Glutamatergic neuron (in vitro differentiated cells): ENCODE measurements around the gene C2orf80. TPM values are rescaled to one million over a fixed set of nuclear protein-coding genes. Genes with fewer than 3 reads are reported as not detected.

Experiments
- DNase-seq: peaks from one replicate; pipeline ENCODE4 v3.0.0; 2022
- H3K27ac Mint-ChIP-seq: one replicate; pipeline ENCODE4 v1.8.0; 2020; ENCODE audit warnings: mild to moderate bottlenecking, mixed read lengths, inconsistent platforms; ENCODE audit not compliant: unreplicated experiment
- H3K27me3 Mint-ChIP-seq: one replicate; pipeline ENCODE4 v1.8.0; 2020; ENCODE audit warnings: mild to moderate bottlenecking, moderate library complexity, mixed read lengths, inconsistent platforms; ENCODE audit not compliant: unreplicated experiment
- H3K36me3 Mint-ChIP-seq: one replicate; pipeline ENCODE4 v1.8.0; 2020; ENCODE audit warnings: mild to moderate bottlenecking, mixed read lengths, inconsistent platforms; ENCODE audit not compliant: unreplicated experiment
- H3K4me1 Mint-ChIP-seq: one replicate; pipeline ENCODE4 v1.8.0; 2020; ENCODE audit warnings: mild to moderate bottlenecking, low read depth, mixed read lengths, inconsistent platforms; ENCODE audit not compliant: unreplicated experiment
- H3K4me3 Mint-ChIP-seq: one replicate; pipeline ENCODE4 v1.8.0; 2020; ENCODE audit warnings: mild to moderate bottlenecking, mixed read lengths, inconsistent platforms; ENCODE audit not compliant: unreplicated experiment
- H3K9me3 Mint-ChIP-seq: one replicate; pipeline ENCODE4 v1.8.0; 2020; ENCODE audit warnings: mild to moderate bottlenecking, moderate library complexity, mixed read lengths, inconsistent platforms; ENCODE audit not compliant: unreplicated experiment
- total RNA-seq: library from RNA; stranded (reverse); fragmentation: NEBNext Ultra II Directional; extraction: Animal tissue kit (Norgen Biotek cat#: 25700); gene quantifications from one replicate; pipeline ENCODE4 v1.2.1, GENCODE V29; 2021; ENCODE audit not compliant: unreplicated experiment
- TF ChIP-seq, protein P1 (sequence below): fragments of 200-600 bp; sonication (generic); IDR thresholded peaks from one replicate; pipeline ENCODE4 v1.5.0; 2021; ENCODE audit not compliant: partially characterized antibody, unreplicated experiment

C2orf80 gene
- total RNA-seq, 1 donor from 2014 or later = not detected

DNA sequence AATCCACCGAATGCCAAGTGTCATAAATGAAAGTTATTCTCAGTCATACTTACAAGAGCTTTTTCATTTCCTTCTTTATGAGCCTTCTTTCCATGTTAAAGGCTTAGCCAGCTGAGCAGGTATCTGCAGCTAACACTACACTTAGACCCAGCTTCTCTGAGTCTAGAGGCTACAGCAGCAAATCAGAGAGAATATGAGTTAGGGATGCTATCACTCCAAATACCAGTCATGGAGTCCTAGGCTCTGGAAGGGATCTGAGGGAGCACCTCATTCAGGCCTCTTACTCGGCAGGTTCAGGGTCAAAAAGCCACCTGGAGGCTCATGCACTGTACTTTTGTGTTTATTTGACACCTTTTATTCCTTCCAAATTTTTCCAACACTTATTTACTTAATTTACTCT lies 2.9 kb downstream of the C2orf80 start:
- Mint-ChIP-seq H3K4me3 (no peak overlapping the region), H3K27me3 (no peaks in the 10 kb centered on the region), H3K36me3 (no peaks in the 10 kb centered on the region), H3K9me3 (peaks cover 4% of the 10 kb centered on the region), H3K4me1 (peaks cover 16% of the 10 kb centered on the region), H3K27ac (no peak overlapping the region)
- no peak for DNase-seq
- TF ChIP-seq, protein P1, sequence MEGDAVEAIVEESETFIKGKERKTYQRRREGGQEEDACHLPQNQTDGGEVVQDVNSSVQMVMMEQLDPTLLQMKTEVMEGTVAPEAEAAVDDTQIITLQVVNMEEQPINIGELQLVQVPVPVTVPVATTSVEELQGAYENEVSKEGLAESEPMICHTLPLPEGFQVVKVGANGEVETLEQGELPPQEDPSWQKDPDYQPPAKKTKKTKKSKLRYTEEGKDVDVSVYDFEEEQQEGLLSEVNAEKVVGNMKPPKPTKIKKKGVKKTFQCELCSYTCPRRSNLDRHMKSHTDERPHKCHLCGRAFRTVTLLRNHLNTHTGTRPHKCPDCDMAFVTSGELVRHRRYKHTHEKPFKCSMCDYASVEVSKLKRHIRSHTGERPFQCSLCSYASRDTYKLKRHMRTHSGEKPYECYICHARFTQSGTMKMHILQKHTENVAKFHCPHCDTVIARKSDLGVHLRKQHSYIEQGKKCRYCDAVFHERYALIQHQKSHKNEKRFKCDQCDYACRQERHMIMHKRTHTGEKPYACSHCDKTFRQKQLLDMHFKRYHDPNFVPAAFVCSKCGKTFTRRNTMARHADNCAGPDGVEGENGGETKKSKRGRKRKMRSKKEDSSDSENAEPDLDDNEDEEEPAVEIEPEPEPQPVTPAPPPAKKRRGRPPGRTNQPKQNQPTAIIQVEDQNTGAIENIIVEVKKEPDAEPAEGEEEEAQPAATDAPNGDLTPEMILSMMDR = no peak

DNA sequence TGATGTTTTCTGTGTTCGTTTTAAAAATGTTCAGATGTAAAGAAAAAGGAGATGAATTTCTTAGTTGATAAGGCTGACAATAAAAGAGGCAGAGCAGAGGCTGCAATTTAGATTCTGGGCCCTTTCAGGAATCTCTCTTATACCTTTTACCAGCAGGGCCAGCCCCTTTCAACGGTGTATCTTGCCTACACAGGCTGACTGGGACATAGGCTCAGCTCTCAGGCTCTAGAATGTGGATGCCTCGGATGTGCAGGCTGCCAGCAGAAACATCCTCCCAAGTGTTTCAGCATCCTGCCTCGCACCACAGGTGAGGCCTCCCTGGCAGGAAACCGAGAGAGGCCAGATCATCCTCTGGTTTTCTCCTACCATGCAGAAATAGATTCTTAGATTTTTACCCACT lies 3.4 kb downstream of the C2orf80 start:
- DNase-seq = no peak
- H3K4me1 Mint-ChIP-seq = peaks cover 16% of the 10 kb centered on the region

DNA sequence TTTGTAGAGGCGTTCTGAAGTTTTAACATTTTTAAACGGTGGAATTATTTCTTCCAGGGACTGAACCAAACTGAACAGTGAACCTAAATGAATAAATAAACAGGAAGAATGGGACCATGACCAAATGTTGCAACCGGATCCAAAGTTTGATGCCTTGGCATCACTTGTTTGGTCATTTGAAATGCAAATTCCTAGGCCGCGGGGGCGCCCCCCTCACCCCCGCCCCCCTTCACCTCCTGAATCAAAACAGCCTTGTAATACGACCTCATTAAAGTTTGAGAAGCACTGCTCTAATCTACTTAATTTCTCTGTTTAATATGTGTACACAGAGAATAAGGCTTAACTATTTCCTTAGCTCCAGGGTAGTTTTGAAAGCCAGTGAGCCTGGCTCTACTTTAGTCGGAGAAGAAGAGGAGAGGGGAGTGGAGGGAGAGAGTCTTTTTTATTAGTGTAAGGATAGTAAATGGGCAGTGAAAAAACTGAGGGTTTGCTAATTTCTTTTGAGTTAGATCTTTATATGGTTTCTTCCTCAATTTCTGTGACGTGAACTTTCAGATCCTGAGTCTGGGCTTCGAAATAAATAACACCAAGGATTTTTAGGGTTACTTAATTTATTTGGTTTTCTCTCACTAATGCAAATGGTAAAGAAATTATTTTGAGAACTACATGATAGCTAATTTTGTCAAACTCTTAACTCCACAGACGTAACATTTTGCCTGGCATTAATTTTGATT lies 5.7 kb downstream of the C2orf80 start:
- Mint-ChIP-seq H3K27ac (no peak overlapping the region), H3K9me3 (no peaks in the 10 kb centered on the region), H3K36me3 (no peaks in the 10 kb centered on the region), H3K4me1 (no peaks in the 10 kb centered on the region), H3K27me3 (no peaks in the 10 kb centered on the region), H3K4me3 (no peak overlapping the region)
- no peak for DNase-seq
- TF ChIP-seq, protein P1 = no peak

More for the DNA sequence above, 3.4 kb downstream of the C2orf80 start:
- Mint-ChIP-seq H3K27me3 (no peaks in the 10 kb centered on the region), H3K9me3 (peaks cover 4% of the 10 kb centered on the region), H3K27ac (no peak overlapping the region), H3K36me3 (no peaks in the 10 kb centered on the region), H3K4me3 (no peak overlapping the region)
- TF ChIP-seq, protein P1 = no peak

DNA sequence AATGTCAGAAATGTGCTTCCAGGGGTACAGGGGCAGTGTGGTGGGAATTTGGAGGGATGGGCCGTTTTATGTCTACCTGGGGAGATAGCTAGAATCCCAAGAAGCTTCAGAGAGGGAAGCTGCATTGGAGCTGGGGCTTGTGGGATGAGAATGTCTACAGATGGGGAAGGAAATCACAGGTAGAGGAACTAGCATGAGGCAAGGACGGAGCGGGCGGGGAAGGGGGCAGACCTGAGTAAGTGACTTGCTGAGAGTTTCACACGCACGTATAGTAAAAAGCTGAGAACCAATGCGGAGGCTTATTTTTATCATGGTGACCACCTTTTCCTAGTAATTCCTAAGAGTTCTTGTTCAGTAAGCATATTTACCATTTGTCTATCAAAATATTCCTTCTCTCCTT lies 6.3 kb downstream of the C2orf80 start:
- H3K27ac Mint-ChIP-seq = no peak overlapping the region
- TF ChIP-seq, protein P1 = no peak
- no peak for DNase-seq
- H3K4me3 Mint-ChIP-seq = no peak overlapping the region
- H3K9me3 Mint-ChIP-seq = no peaks in the 10 kb centered on the region
- H3K4me1 Mint-ChIP-seq = no peaks in the 10 kb centered on the region
- H3K27me3 Mint-ChIP-seq = no peaks in the 10 kb centered on the region
- H3K36me3 Mint-ChIP-seq = no peaks in the 10 kb centered on the region

DNA sequence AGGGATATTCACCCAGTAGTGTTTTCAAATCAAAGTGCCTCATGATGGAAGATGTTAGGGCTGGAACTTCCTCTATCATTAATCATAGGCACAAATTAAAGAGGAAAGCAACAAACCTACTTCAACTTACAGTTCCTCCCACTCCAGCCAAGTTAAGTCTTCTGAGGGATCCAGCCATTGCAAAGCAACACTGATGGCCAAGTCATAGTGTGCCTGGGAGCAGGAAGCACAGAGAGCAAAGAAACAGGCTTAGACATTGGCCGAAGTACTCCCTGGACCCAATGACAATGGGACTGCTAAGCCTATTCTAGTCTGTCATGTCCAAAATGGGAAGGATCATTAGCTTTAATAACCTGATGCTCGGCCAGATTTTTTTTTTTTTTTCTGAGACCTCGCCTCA lies 7.0 kb downstream of the C2orf80 start:
- Mint-ChIP-seq H3K27ac (no peak overlapping the region), H3K4me1 (no peaks in the 10 kb centered on the region), H3K4me3 (no peak overlapping the region), H3K36me3 (no peaks in the 10 kb centered on the region), H3K9me3 (no peaks in the 10 kb centered on the region), H3K27me3 (no peaks in the 10 kb centered on the region)
- DNase-seq = no peak
- TF ChIP-seq, protein P1 = no peak
